K562 (cell line): ENCODE results near the gene MEGF11. TPM values are rescaled to one million over a fixed set of nuclear protein-coding genes. Genes with fewer than 3 reads are reported as not detected.

ENCODE experiments used
- ATAC-seq: fragments of 200-7000 bp; cut with Tn5 transposase; 3 replicates; pipeline ENCODE4 v1.9.1; 2020; ENCODE audit warnings: moderate library complexity
- BruUV-seq: library from RNA; stranded (reverse); fragments of 400-500 nt; replicated peaks from 2 replicates; lab custom pipeline; 2021; lab: Mats Ljungman, UMichigan
- CTCF ChIA-PET: fragments of 300-600 bp; formaldehyde crosslinking; extraction: SDS; loops from one replicate; lab custom pipeline; 2021; ENCODE audit warnings: low intra/inter-chr PET ratio; lab: Yijun Ruan, JAX
- POLR2A ChIA-PET: fragments of 300-600, 350-650 bp; sonication (Branson Sonifier 250); formaldehyde crosslinking; extraction: SDS; loops from one replicate; lab custom pipeline; 2021; ENCODE audit warnings: antibody characterized with exemption, inconsistent platforms; lab: Yijun Ruan, JAX
- DNase-seq, 4 experiments: peaks; one replicate each; pipeline versions ENCODE4 v3.0.0 to v3.0.0-alpha.2; 2011 to 2018; ENCODE audit warnings: low spot score in 3 of 4, mixed read lengths in 3 of 4; ENCODE audit errors: extremely low read depth in 1 of 4
- FAIRE-seq: peaks from 2 replicates; lab custom pipeline; 2011; peaks lifted over from hg19 to GRCh38; lab: Jason Lieb, UNC
- H2AFZ ChIP-seq: 2 replicates; pipeline ENCODE4 v1.6.0; 2011; ENCODE audit warnings: low read depth, low read length, control low read depth, inconsistent platforms
- H3K27ac ChIP-seq: fragments of 200-600 bp; 3 replicates; pipeline ENCODE4 v1.8.0; 2011; ENCODE audit warnings: low read depth, mild to moderate bottlenecking, control low read depth, inconsistent platforms, low read length, moderate library complexity, mixed read lengths; ENCODE audit errors: extremely low read depth
- H3K27me3 ChIP-seq, 2 experiments: fragments of 300-600 bp in 1 of 2; 2 replicates in 1 of 2; 3 replicates in 1 of 2; pipeline versions ENCODE4 v1.6.0 to v1.8.0; 2011; ENCODE audit warnings: inconsistent platforms in 2 of 2, low read length in 2 of 2, mild to moderate bottlenecking in 1 of 2, mixed read lengths in 1 of 2, moderate library complexity in 1 of 2; ENCODE audit not compliant: control insufficient read depth in 2 of 2, insufficient read depth in 2 of 2
- H3K36me3 ChIP-seq: fragments of 300-600 bp; 3 replicates; pipeline ENCODE4 v1.8.0; 2011; ENCODE audit warnings: mild to moderate bottlenecking, low read length, inconsistent platforms; ENCODE audit not compliant: control insufficient read depth, insufficient read depth
- H3K4me1 ChIP-seq, 2 experiments: fragments of 200-600 bp in 1 of 2; replicated peaks in 1 of 2; 2 replicates in 1 of 2; 3 replicates in 1 of 2; pipeline versions ENCODE4 v1.5.1 to v1.8.0; 2011; ENCODE audit warnings: inconsistent platforms in 2 of 2, low read length in 2 of 2, mild to moderate bottlenecking in 1 of 2, mixed read lengths in 1 of 2, moderate library complexity in 1 of 2; ENCODE audit not compliant: control insufficient read depth in 2 of 2, insufficient read depth in 2 of 2
- H3K4me2 ChIP-seq: 2 replicates; pipeline ENCODE4 v1.6.1; 2011; ENCODE audit warnings: low read length, control low read depth, inconsistent platforms, mixed read lengths; ENCODE audit not compliant: insufficient read depth
- H3K4me3 ChIP-seq: fragments of 200-600 bp; sonication (generic), shearing (Covaris generic); 2 replicates; pipeline ENCODE4 v1.5.1; 2016; ENCODE audit warnings: control low read depth, inconsistent platforms
- H3K79me2 ChIP-seq: fragments of 200-600 bp; 3 replicates; pipeline ENCODE4 v1.8.0; 2011; ENCODE audit warnings: low read length, inconsistent platforms; ENCODE audit not compliant: control insufficient read depth, insufficient read depth
- H3K9ac ChIP-seq, 2 experiments: 2 replicates each; pipeline versions ENCODE4 v1.6.0 to v1.6.1; 2011; ENCODE audit warnings: low read depth in 2 of 2, low read length in 2 of 2, control low read depth in 1 of 2, inconsistent platforms in 1 of 2, mild to moderate bottlenecking in 1 of 2, mixed read lengths in 1 of 2; ENCODE audit not compliant: insufficient read depth in 1 of 2
- H3K9me1 ChIP-seq: one replicate; pipeline ENCODE4 v1.6.0; 2011; ENCODE audit warnings: inconsistent platforms, mild to moderate bottlenecking, low read length, moderate library complexity; ENCODE audit not compliant: control insufficient read depth, insufficient read depth
- H3K9me3 ChIP-seq: replicated peaks from 2 replicates; pipeline ENCODE4 v1.5.1; 2011; ENCODE audit warnings: low read depth, low read length, inconsistent platforms; ENCODE audit not compliant: control insufficient read depth, insufficient read depth
- H4K20me1 ChIP-seq: replicated peaks from 2 replicates; pipeline ENCODE4 v1.6.1; 2011; ENCODE audit warnings: low read length, inconsistent platforms, mixed read lengths; ENCODE audit not compliant: control insufficient read depth, insufficient read depth
- CBX2 ChIP-seq: fragments of 200-600 bp; sonication (generic); IDR thresholded peaks from one replicate; pipeline ENCODE4 v1.6.1; 2012; ENCODE audit warnings: mild to moderate bottlenecking, low read length, inconsistent platforms; ENCODE audit not compliant: insufficient read depth, poor library complexity, severe bottlenecking
- EP300 ChIP-seq: IDR thresholded peaks from 2 replicates; pipeline ENCODE4 v1.6.1; 2012; ENCODE audit warnings: low read length, improper control_type of control experiment
- ESRRA ChIP-seq: fragments of 450-650 bp; IDR thresholded peaks from 2 replicates; pipeline ENCODE4 v1.6.1; 2014; ENCODE audit warnings: low read depth, mild to moderate bottlenecking, moderate library complexity, borderline replicate concordance
- NCOA1 ChIP-seq: fragments of 450-650 bp; IDR thresholded peaks from 2 replicates; pipeline ENCODE4 v1.6.1; 2016; ENCODE audit warnings: low read depth
- PTRF ChIP-seq: fragments of 450-650 bp; IDR thresholded peaks from 2 replicates; pipeline ENCODE4 v1.6.1; 2016; ENCODE audit warnings: mild to moderate bottlenecking, missing genetic modification characterization, missing compliant biosample characterization
- RBM15 ChIP-seq: fragments of 200-400 bp; formaldehyde crosslinking; IDR thresholded peaks from 2 replicates; pipeline ENCODE4 v1.6.1; 2018; ENCODE audit warnings: mild to moderate bottlenecking, low read length, moderate library complexity; ENCODE audit not compliant: insufficient read depth
- SIRT6 ChIP-seq: IDR thresholded peaks from one replicate; pipeline ENCODE4 v1.6.1; 2012; ENCODE audit warnings: low read depth, mild to moderate bottlenecking, control low read depth, inconsistent platforms, low read length, moderate library complexity
- TBP ChIP-seq: optimal IDR thresholded peaks from 2 replicates; pipeline ENCODE3; 2011; ENCODE audit warnings: low read depth, low read length, improper control_type of control experiment
- ZKSCAN1 ChIP-seq: fragments of 150-350 bp; IDR thresholded peaks from 2 replicates; pipeline ENCODE4 v1.6.1; 2016; ENCODE audit warnings: low read depth, low read length
- ZNF57 ChIP-seq: fragments of 450-650 bp; formaldehyde crosslinking; IDR thresholded peaks from 2 replicates; pipeline ENCODE4 v1.4.0; 2020; ENCODE audit warnings: mild to moderate bottlenecking, moderate library complexity
- ZNF699 ChIP-seq: fragments of 250-450 bp; sonication (Bioruptor Pico); IDR thresholded peaks from 2 replicates; pipeline ENCODE4 v1.8.0; 2021; ENCODE audit warnings: mild to moderate bottlenecking, moderate library complexity; ENCODE audit not compliant: insufficient replicate concordance
- WGBS: fragments of 100-300 bp; shearing (Covaris generic); methylation state at CpG from one replicate; pipeline ENCODE4 v1.1.6; 2016; ENCODE audit warnings: low coverage, mixed read lengths; ENCODE audit not compliant: insufficient coverage; ENCODE audit errors: missing lambda C conversion rate; 5-methylcytosine and 5-hydroxymethylcytosine counted together
- in situ Hi-C: fragments of 300-500 bp; cut with MboI; formaldehyde crosslinking; loops from 4 replicates; pipeline ENCODE4 v1.15.0; 2018; ENCODE audit warnings: inconsistent platforms, mixed read lengths
- intact Hi-C: fragments of 100-400 bp; cut with micrococcal nuclease; formaldehyde crosslinking; loops from 2 replicates; pipeline ENCODE4 v1.14.2; 2022
- polyA plus RNA-seq, 8 experiments: library from polyadenylated mRNA; depleted of rRNA in 4 of 8; stranded (reverse) in 5 of 8; unstranded in 3 of 8; fragments of >200 nt; fragmentation: Nextera tagmentation in 2 of 8; fragmentation: Illumina TruSeq in 1 of 8; extraction: Ambion mirVana in 2 of 8; extraction: Trizol in 1 of 8; gene quantifications; 2 replicates each; pipeline versions ENCODE4 v1.2.1 to v1.2.3, GENCODE V29; 2011 to 2014; ENCODE audit warnings: inconsistent platforms in 1 of 8, missing spikeins in 1 of 8
- total RNA-seq, 7 experiments: library from RNA; depleted of rRNA in 6 of 7; stranded (reverse); fragments of >200 nt in 6 of 7; fragmentation: Illumina TruSeq in 2 of 7; extraction: Trizol in 2 of 7; gene quantifications; 2 replicates each; pipeline versions ENCODE4 v1.2.1 to v1.2.3, GENCODE V29; 2011 to 2021; ENCODE audit warnings: low replicate concordance in 1 of 7
- TF ChIP-seq, protein P1 (sequence below): sonication (generic); formaldehyde crosslinking; IDR thresholded peaks from 2 replicates; pipeline ENCODE4 v1.8.1; 2023; ENCODE audit warnings: mild to moderate bottlenecking, missing genetic modification reagents
- TF ChIP-seq, protein P2 (sequence below): fragments of 250-450 bp; sonication (Bioruptor Pico); IDR thresholded peaks from 2 replicates; pipeline ENCODE4 v1.8.0; 2022; ENCODE audit warnings: moderate library complexity, mild to moderate bottlenecking, inconsistent platforms
- TF ChIP-seq, protein P3 (sequence below): IDR thresholded peaks from 2 replicates; pipeline ENCODE4 v1.6.1; 2012; ENCODE audit warnings: low read depth, low read length, improper control_type of control experiment, borderline replicate concordance

MEGF11 gene
- total and polyA plus RNA-seq, 9 of the 15 experiments (the other 6 are each of a cell fraction or from before 2014, with no cell fraction given) = 0.06 to 0.23 (median 0.20) TPM; not detected in 6

DNA sequence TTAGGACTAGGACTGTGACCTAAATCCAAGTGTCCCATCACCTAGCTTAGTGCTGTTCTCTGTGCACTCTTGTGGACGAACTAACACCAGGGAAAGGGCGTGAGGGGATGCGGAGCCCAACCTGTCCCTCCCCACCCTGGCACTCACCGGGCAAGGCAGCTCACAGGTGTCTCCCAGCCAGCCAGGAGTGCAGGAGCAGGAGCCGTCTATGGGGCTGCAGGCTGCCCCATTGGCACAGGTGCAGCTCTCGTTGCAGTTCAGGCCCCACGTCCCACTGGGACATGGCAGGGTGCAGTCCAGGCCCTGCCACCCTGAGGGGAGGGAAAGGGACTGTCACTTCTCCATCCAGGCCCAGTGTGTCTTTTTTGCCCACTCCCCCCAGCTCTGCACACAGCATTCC lies 324.0 kb downstream of the MEGF11 start:
- Histone ChIP-seq H3K4me2 (no peak overlapping the region), H3K9ac (0 out of 4 replicates have a peak overlapping the region, but pooled peaks of 1 of the 2 experiments have one; percentile 5), H4K20me1 (peaks cover 4% of the 10 kb centered on the region; the same call in 1 of the 2 replicates), H3K79me2 (no peaks in the 10 kb centered on the region), H3K4me3 (no peak overlapping the region), H3K4me1 (peaks cover 0 to 11% of the 10 kb centered on the region in 2 experiments; a peak in 3 of 5 replicates), H2AFZ (no peak overlapping the region), H3K9me3 (no peaks in the 10 kb centered on the region), H3K9me1 (no peaks in the 10 kb centered on the region), H3K27me3 (peaks cover 7 to 18% of the 10 kb centered on the region in 2 experiments; a peak in 4 of 5 replicates), H3K27ac (no peak overlapping the region), H3K36me3 (no peaks in the 10 kb centered on the region)
- BruUV-seq = no TSS peak
- ChIA-PET POLR2A (interaction anchor here (0.5 to 1.1 kb wide), 4 partner anchors 25 to 459 kb away, joined by 3 to 4 read pairs (median 3); partner anchors contain the start of genes INTS14 and RAB11A), CTCF (no interaction called here)
- intact Hi-C loops = no loop called here
- no peak for TF ChIP-seq SIRT6
- TF ChIP-seq CBX2 = no peak
- TF ChIP-seq TBP = no peak
- TF ChIP-seq PTRF = no peak
- no peak for TF ChIP-seq NCOA1
- TF ChIP-seq, protein P1, sequence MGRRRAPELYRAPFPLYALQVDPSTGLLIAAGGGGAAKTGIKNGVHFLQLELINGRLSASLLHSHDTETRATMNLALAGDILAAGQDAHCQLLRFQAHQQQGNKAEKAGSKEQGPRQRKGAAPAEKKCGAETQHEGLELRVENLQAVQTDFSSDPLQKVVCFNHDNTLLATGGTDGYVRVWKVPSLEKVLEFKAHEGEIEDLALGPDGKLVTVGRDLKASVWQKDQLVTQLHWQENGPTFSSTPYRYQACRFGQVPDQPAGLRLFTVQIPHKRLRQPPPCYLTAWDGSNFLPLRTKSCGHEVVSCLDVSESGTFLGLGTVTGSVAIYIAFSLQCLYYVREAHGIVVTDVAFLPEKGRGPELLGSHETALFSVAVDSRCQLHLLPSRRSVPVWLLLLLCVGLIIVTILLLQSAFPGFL (CRISPR knock-in tag) = no peak
- TF ChIP-seq ESRRA = no peak
- TF ChIP-seq, protein P2, sequence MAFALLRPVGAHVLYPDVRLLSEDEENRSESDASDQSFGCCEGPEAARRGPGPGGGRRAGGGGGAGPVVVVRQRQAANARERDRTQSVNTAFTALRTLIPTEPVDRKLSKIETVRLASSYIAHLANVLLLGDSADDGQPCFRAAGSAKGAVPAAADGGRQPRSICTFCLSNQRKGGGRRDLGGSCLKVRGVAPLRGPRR (CRISPR knock-in tag) = no peak
- TF ChIP-seq EP300 = no peak
- TF ChIP-seq RBM15 = no peak
- TF ChIP-seq, protein P3, sequence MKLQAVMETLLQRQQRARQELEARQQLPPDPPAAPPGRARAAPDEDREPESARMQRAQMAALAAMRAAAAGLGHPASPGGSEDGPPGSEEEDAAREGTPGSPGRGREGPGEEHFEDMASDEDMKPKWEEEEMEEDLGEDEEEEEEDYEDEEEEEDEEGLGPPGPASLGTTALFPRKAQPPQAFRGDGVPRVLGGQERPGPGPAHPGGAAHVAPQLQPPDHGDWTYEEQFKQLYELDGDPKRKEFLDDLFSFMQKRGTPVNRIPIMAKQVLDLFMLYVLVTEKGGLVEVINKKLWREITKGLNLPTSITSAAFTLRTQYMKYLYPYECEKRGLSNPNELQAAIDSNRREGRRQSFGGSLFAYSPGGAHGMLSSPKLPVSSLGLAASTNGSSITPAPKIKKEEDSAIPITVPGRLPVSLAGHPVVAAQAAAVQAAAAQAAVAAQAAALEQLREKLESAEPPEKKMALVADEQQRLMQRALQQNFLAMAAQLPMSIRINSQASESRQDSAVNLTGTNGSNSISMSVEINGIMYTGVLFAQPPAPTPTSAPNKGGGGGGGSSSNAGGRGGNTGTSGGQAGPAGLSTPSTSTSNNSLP = no peak
- no peak for TF ChIP-seq ZKSCAN1
- no peak for TF ChIP-seq ZNF57
- TF ChIP-seq ZNF699 (CRISPR knock-in tag) = no peak
- in situ Hi-C loops = no loop called here
- no peak for DNase-seq
- FAIRE-seq = no peak
- WGBS = 29% methylated on average over 7 of the region's 7 CpGs
- ATAC-seq = no peak
